A549 treated with DMSO at 1 μM for 4 hours (cell line): ENCODE measurements around the gene GKAP1. TPM values are rescaled to one million over a fixed set of nuclear protein-coding genes. Genes with fewer than 3 reads are reported as not detected.

Experiments
- total RNA-seq: library from RNA; stranded (reverse); fragments of 200-300 nt; extraction: Qiagen RNA extraction; gene quantifications from 5 replicates; pipeline ENCODE4 v1.2.3, GENCODE V29; 2022; ENCODE audit warnings: low read depth

The GKAP1 gene
- total RNA-seq = 3.8 to 7.0 TPM (median 5.5 TPM) in 5 replicates

GRCh38 chr9:83817356-83818278 is at the start of gene GKAP1:
Gene GKAP1, minus strand, starts transcription at chr9:83817769. Its CDS starts 11,252 bp downstream, at chr9:83806517.

GRCh38 chr9:83707768-83708514 is 109.6 kb downstream of the GKAP1 start, which contains the start of gene UBQLN1:
Gene UBQLN1, minus strand, starts transcription at chr9:83707958. Its CDS starts 279 bp downstream, at chr9:83707679.

Other genes with a start within 250 kb of the GKAP1 start
- 4.7 to 7.3 TPM (median 5.8 TPM) in 5 replicates for gene IDNK, start 194.6 kb downstream of the GKAP1 start, total RNA-seq
- 110 to 129 TPM (median 120 TPM) in 5 replicates for gene UBQLN1, start 109.8 kb downstream of the GKAP1 start, total RNA-seq
- gene KIF27, start 103.7 kb upstream of the GKAP1 start, total RNA-seq = 1.1 to 1.8 TPM (median 1.4 TPM) in 5 replicates
- gene HNRNPK, start 162.4 kb upstream of the GKAP1 start, total RNA-seq = 561 to 719 TPM (median 599 TPM) in 5 replicates
- gene RMI1, start 163.0 kb upstream of the GKAP1 start, total RNA-seq = 10.5 to 15.2 TPM (median 12.5 TPM) in 5 replicates